HepG2 (cell line): ENCODE measurements around the gene EXTL1. TPM values are rescaled to one million over a fixed set of nuclear protein-coding genes. Genes with fewer than 3 reads are reported as not detected.

Experiments used
- ATAC-seq: fragments of 200-7000 bp; cut with Tn5 transposase; 3 replicates; pipeline ENCODE4 v1.9.1; 2020; ENCODE audit warnings: mild to moderate bottlenecking, moderate library complexity
- BruUV-seq: library from RNA; stranded (reverse); fragments of 400-500 nt; replicated peaks from 2 replicates; lab custom pipeline; 2021; lab: Mats Ljungman, UMichigan
- CTCF ChIA-PET: fragments of 300-600 bp; formaldehyde crosslinking; extraction: SDS; loops from one replicate; lab custom pipeline; 2021; ENCODE audit warnings: low total read pairs, inconsistent platforms, low intra/inter-chr PET ratio; lab: Yijun Ruan, JAX
- POLR2A ChIA-PET: fragments of 350-600 bp; sonication (Branson Sonifier 250); formaldehyde crosslinking; loops from one replicate; lab custom pipeline; 2020; ENCODE audit warnings: antibody characterized with exemption, inconsistent platforms; lab: Yijun Ruan, JAX
- DNase-seq: peaks from one replicate; pipeline ENCODE4 v3.0.0-alpha.2; 2015; ENCODE audit warnings: low spot score
- FAIRE-seq: peaks from 3 replicates; lab custom pipeline; 2011; peaks lifted over from hg19 to GRCh38; lab: Jason Lieb, UNC
- H2AFZ ChIP-seq: one replicate; pipeline ENCODE4 v1.6.1; 2011; ENCODE audit warnings: low read length, inconsistent platforms
- H3K27ac ChIP-seq: fragments of 300-600 bp; 3 replicates; pipeline ENCODE4 v1.8.0; 2011; ENCODE audit warnings: mixed run types, mild to moderate bottlenecking, mixed read lengths, low read length, inconsistent platforms; ENCODE audit not compliant: insufficient read depth; ENCODE audit errors: extremely low read length
- H3K27me3 ChIP-seq, 2 experiments: fragments of 200-600 bp in 1 of 2; 2 replicates in 1 of 2; 3 replicates in 1 of 2; pipeline versions ENCODE4 v1.6.0 to v1.8.0; 2011; ENCODE audit warnings: low read length in 2 of 2, mild to moderate bottlenecking in 2 of 2, moderate library complexity in 2 of 2, inconsistent platforms in 1 of 2; ENCODE audit not compliant: insufficient read depth in 2 of 2, control insufficient read depth in 1 of 2
- H3K36me3 ChIP-seq, 2 experiments: fragments of 200-600 bp in 1 of 2; replicated peaks in 1 of 2; 2 replicates in 1 of 2; 3 replicates in 1 of 2; pipeline versions ENCODE4 v1.5.1 to v1.8.0; 2011; ENCODE audit warnings: low read length in 2 of 2, inconsistent platforms in 1 of 2; ENCODE audit not compliant: insufficient read depth in 2 of 2, control insufficient read depth in 1 of 2
- H3K4me1 ChIP-seq: 2 replicates; pipeline ENCODE4 v1.5.1; 2012; ENCODE audit warnings: low read length, inconsistent platforms; ENCODE audit not compliant: insufficient read depth
- H3K4me2 ChIP-seq: 2 replicates; pipeline ENCODE4 v1.6.0; 2011; ENCODE audit warnings: low read depth, low read length, inconsistent platforms
- H3K4me3 ChIP-seq, 3 experiments: fragments of 200-600 bp in 1 of 3; sonication (generic), shearing (Covaris generic) in 1 of 3; replicated peaks in 1 of 3; 2 replicates each; pipeline ENCODE4 v1.5.1; 2011 to 2016; ENCODE audit warnings: low read length in 3 of 3, inconsistent platforms in 2 of 3, low read depth in 2 of 3, mild to moderate bottlenecking in 2 of 3, control low read depth in 1 of 3, mixed read lengths in 1 of 3; ENCODE audit not compliant: insufficient read depth in 1 of 3
- H3K79me2 ChIP-seq: one replicate; pipeline ENCODE4 v1.6.1; 2011; ENCODE audit warnings: low read length, inconsistent platforms; ENCODE audit not compliant: insufficient read depth
- H3K9ac ChIP-seq: 2 replicates; pipeline ENCODE4 v1.6.0; 2011; ENCODE audit warnings: mild to moderate bottlenecking, low read depth, low read length, inconsistent platforms; ENCODE audit not compliant: insufficient read depth
- H3K9me3 ChIP-seq: 2 replicates; pipeline ENCODE4 v1.5.1; 2012; ENCODE audit warnings: mild to moderate bottlenecking, low read length
- H4K20me1 ChIP-seq: 2 replicates; pipeline ENCODE4 v1.6.0; 2011; ENCODE audit warnings: inconsistent platforms, mild to moderate bottlenecking, low read length, moderate library complexity; ENCODE audit not compliant: insufficient read depth
- HNRNPK ChIP-seq: fragments of 200-400 bp; formaldehyde crosslinking; IDR thresholded peaks from 2 replicates; pipeline ENCODE4 v1.6.1; 2018; ENCODE audit warnings: low read length, low read depth, moderate library complexity, mild to moderate bottlenecking; ENCODE audit not compliant: poor library complexity, severe bottlenecking
- KLF13 ChIP-seq: sonication (generic); formaldehyde crosslinking; IDR thresholded peaks from 2 replicates; pipeline ENCODE4 v1.4.0; 2020; ENCODE audit warnings: mild to moderate bottlenecking, missing genetic modification reagents
- MED8 ChIP-seq: sonication (generic); formaldehyde crosslinking; IDR thresholded peaks from 2 replicates; pipeline ENCODE4 v1.8.1; 2023; ENCODE audit warnings: mild to moderate bottlenecking, missing genetic modification reagents; ENCODE audit not compliant: insufficient replicate concordance
- NONO ChIP-seq, 2 experiments: fragments of 450-650 bp in 1 of 2; sonication (generic) in 1 of 2; formaldehyde crosslinking in 1 of 2; IDR thresholded peaks in 1 of 2; conservative IDR thresholded peaks in 1 of 2; 2 replicates each; pipeline versions ENCODE4 v1.6.1 to v1.8.0; 2017 to 2022; ENCODE audit warnings: mild to moderate bottlenecking in 1 of 2, missing genetic modification reagents in 1 of 2, moderate library complexity in 1 of 2
- SNAPC2 ChIP-seq: sonication (generic); formaldehyde crosslinking; IDR thresholded peaks from 2 replicates; pipeline ENCODE4 v1.8.1; 2022; ENCODE audit warnings: mild to moderate bottlenecking, missing genetic modification reagents
- ZNF513 ChIP-seq: sonication (generic); formaldehyde crosslinking; conservative IDR thresholded peaks from 2 replicates; pipeline ENCODE4 v1.5.0; 2020; ENCODE audit warnings: missing genetic modification reagents
- ZNF558 ChIP-seq: sonication (generic); formaldehyde crosslinking; IDR thresholded peaks from 2 replicates; pipeline ENCODE4 v1.9.0; 2022; ENCODE audit warnings: mild to moderate bottlenecking, missing genetic modification reagents, borderline replicate concordance
- ZNF570 ChIP-seq: sonication (generic); formaldehyde crosslinking; IDR thresholded peaks from 2 replicates; pipeline ENCODE4 v1.4.0; 2020; ENCODE audit warnings: mild to moderate bottlenecking, missing genetic modification reagents, borderline replicate concordance
- WGBS: methylation state at CpG from one replicate; pipeline ENCODE4 v1.1.6; 2017; ENCODE audit warnings: low lambda C conversion rate; 5-methylcytosine and 5-hydroxymethylcytosine counted together
- in situ Hi-C: cut with HindIII; loops from 2 replicates; pipeline ENCODE4 v1.10.0; 2017; ENCODE audit warnings: low pct_unique_long_range_greater_than_20kb; ENCODE audit not compliant: extremely low pct_ligation_motif_present
- intact Hi-C: fragments of 100-400 bp; cut with micrococcal nuclease; formaldehyde crosslinking; loops from one replicate; pipeline ENCODE4 v1.10.0; 2022; ENCODE audit not compliant: unreplicated experiment
- polyA plus RNA-seq, 8 experiments: library from polyadenylated mRNA; depleted of rRNA in 3 of 8; stranded (reverse) in 7 of 8; unstranded in 1 of 8; fragments of >200 nt; fragmentation: Illumina TruSeq in 4 of 8; extraction: Trizol in 4 of 8; gene quantifications; 2 replicates each; pipeline versions ENCODE4 v1.2.1 to v1.2.3, GENCODE V29; 2011 to 2016; ENCODE audit warnings: low read depth in 4 of 8, missing spikeins in 1 of 8, mixed read lengths in 1 of 8; ENCODE audit not compliant: insufficient read depth in 1 of 8
- total RNA-seq, 5 experiments: library from RNA; depleted of rRNA; stranded (reverse); fragments of >200 nt; fragmentation: Illumina TruSeq; extraction: Trizol; gene quantifications; 2 replicates each; pipeline ENCODE4 v1.2.3, GENCODE V29; 2016; ENCODE audit warnings: low read depth in 1 of 5

Gene EXTL1
- total and polyA plus RNA-seq, 2 of the 13 experiments (the other 11 are each of a cell fraction or from before 2014, with no cell fraction given): 0.35 to 1.0 TPM

- no peak for FAIRE-seq
- POLR2A ChIA-PET: no interaction called here
- CTCF ChIA-PET: no interaction called here
Observed at GRCh38 chr1:26003756-26004155, 17.8 kb upstream of the EXTL1 start.

More at GRCh38 chr1:26003756-26004155, 17.8 kb upstream of the EXTL1 start:
- Histone ChIP-seq H4K20me1 (no peaks in the 10 kb centered on the region), H3K4me3 (no peak overlapping the region), H3K27ac (no peak overlapping the region), H3K4me2 (no peak overlapping the region), H3K36me3 (no peaks in the 10 kb centered on the region), H3K27me3 (peaks cover 3 to 13% of the 10 kb centered on the region in 2 experiments; a peak in 3 of 5 replicates), H3K4me1 (peaks cover 20% of the 10 kb centered on the region), H3K9me3 (no peaks in the 10 kb centered on the region), H3K79me2 (no peaks in the 10 kb centered on the region), H2AFZ (no peak overlapping the region), H3K9ac (no peak overlapping the region)
- WGBS: 48% methylated on average over 2 of the region's 2 CpGs
- BruUV-seq: no TSS peak
- no peak for DNase-seq
- intact Hi-C loops (loop anchor here (1.0 kb wide), 1 partner anchor 15 kb away; no protein-coding TSS in a partner anchor), in situ Hi-C loops (no loop called here)
- TF ChIP-seq ZNF558 (no peak), ZNF513 (CRISPR knock-in tag) (no peak), NONO (IDR thresholded peaks at IDR 0.05) (no peak), NONO (CRISPR knock-in tag; conservative IDR thresholded peaks at IDR 0.05) (no peak), SNAPC2 (CRISPR knock-in tag) (no peak), ZNF570 (CRISPR knock-in tag) (no peak), MED8 (CRISPR knock-in tag) (no peak), HNRNPK (peak; percentile 36), KLF13 (CRISPR knock-in tag) (no peak)
- ATAC-seq: no peak
